Fibroblast of skin of right biceps (primary cell): ENCODE measurements around the gene DNAAF5.
"Not testable (repeated sequence)": the region's sequence is repeated elsewhere in the genome, so short reads cannot be mapped to it uniquely, and the experiment has no call there.

Experiments
- DNase-seq: peaks from one replicate; pipeline ENCODE4 v3.0.0-alpha.2; 2013

Gene DNAAF5

DNA sequence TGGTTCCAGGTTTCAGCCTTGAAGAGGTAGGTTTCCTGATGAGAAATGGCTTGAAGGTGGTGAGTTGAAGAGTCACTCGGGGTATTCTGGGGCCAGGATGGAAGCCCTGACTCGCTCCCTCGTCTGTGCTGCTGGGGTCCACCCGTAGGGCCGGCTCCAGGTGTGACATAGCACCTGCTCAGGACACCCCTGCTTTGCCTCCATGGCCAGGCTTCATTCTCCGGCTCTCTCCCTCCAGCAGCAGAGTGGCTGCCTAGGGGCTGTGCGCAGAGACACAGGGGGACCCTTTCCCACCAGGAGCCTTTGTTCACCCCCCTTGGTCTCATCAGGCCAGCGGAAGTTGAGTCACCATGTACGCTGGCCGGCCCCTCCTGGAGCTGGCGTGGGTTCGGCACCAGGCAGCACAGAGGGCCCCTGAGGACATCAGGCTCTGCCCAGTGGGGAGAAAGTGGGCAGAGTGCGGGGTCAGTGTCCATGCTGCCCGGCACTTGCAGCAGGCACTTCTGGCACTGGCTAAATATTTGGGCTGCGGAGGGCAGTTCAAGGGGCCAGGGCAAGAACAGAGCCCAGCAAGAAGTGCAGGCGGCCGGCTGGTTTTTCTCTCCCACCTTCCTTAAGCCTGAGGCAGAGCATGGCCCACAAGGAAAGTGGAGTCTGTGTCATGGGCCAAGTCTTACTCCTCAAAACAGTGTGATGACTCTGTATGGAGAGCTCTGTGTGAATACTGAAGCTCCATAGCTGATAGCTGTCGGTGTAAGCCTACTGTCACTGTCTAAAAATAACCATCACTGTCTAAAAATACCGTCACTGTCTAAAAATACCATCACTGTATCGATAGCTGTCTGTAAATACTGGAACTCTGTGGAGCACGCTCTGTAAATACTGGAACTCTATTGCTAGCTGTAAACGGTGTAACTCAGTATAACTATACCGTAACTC lies 4.3 kb downstream of the DNAAF5 start:
- no peak for DNase-seq

DNA sequence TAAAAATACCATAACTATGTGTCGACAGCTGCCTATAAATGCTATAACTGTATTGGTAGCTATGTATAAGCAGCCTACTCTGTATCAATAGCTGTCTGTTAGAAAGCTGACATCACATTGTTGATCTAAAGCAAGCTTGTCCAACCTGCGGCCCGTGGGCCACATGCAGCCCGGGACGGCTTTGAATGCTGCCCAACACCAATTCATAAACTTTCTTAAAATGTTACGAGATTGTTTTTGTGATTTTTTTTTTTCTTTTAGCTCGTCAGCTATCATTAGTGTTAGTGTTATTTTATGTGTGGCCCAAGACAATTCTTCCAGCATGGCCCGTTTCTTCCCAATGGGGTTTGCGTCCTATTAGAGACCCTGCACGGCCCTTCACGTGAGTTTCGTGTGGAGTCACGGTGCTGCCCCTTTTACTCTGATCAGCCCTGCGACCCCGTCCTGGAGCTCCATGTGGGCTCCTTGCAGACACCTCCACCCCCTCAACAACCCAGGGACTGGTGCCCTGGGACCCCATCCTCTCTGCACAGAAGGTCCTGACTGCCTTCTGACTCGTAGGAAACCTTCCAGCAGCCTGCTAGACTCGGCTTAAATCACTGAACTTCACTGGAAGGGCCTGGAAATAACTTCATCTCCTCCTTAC lies 5.1 kb downstream of the DNAAF5 start:
- DNase-seq = no peak

DNA sequence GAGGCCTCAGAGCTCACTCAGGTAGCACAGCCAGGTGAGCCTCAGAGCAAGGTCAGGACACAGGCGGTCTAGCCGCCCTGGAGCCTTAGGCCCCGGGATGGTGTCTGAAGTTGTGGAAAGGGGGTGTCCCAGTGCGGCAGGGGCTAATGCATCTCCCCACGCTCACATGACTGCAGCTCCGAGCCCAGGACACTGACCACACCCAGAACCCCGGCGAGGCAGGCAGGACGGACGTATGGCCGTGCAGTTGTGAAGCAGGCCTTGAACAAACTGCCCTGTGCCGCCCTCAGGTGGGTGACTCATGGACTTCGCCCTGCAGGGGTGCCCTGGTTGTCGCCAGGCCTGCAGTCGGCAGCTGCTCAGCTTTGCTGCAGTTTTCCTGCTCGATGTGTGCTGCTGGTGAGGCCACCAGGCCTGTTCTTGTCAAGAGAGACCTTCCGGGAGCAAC lies 5.6 kb downstream of the DNAAF5 start:
- no peak for DNase-seq

- DNase-seq = no peak
These were observed 6.1 kb downstream of the DNAAF5 start for GRCh38 chr7:732556-732955.

DNA sequence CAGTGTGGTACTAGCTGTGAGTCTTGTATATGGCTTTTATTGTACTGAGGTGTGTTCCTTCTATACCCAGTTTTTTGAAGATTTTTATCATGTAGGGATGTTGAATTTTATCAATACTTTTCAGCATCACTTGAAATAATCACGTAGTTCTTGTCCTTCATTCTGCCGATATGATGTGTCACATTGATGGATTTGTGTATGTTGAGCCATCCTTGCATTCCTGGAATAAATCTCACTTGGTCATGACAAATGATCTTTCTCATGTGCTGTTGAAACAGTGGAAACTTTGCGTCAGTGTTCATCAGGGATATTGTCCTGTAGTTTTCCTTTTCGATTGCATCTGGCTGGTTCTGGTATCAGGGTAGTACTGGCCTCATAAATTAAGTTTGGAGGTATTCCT lies 7.7 kb downstream of the DNAAF5 start:
- DNase-seq = no peak

DNA sequence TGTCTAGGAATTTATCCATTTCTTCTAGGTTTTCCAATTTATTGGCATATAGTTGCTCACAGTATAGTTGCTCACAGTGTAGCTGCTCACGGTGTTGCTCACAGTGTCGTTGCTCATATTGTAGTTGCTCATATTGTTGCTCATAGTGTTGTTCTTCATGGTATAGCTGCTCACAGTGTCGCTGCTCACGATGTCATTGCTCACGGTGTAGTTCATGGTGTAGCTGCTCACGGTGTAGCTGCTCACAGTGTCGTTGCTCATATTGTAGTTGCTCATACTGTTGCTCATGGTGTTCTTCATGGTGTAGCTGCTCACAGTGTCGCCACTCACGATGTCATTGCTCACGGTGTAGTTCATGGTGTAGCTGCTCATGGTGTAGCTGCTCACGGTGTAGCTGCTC lies 8.3 kb downstream of the DNAAF5 start:
- DNase-seq = no peak

GRCh38 chr7:738241-738640 lies 11.7 kb downstream of the DNAAF5 start:
- DNase-seq = no peak

DNA sequence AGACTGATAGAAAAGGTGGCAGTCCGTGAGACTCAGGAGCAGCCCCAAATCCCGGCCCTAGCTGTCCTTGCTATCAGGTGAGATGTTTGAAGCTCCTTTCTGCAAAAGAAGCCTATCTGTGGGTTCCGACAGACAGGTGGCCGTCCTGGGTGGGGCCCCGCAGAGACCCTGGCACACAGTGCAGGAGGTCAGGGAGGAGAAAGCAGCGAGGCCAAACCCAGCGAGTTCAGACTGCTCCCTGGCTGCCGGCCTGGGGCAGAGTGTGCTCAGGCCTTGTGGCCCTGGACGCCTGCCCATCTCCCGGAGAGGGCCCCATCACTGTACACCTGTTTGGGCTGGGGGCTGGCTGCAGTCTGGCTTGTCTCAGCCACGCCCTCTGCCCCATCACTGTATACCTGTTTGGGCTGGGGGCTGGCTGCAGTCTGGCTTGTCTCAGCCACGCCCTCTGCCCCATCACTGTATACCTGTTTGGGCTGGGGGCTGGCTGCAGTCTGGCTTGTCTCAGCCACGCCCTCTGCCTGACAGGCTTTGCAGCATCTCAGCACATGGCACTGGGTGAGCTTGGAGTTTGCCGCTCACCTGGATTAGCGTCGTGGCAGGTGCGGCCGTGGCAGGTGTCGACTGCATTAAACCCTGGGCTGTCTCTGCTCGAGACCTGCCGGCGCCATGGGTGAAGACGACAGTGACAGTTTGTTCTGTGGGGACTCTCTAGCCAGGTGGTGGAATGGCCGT lies 12.4 kb downstream of the DNAAF5 start:
- DNase-seq = no peak

DNA sequence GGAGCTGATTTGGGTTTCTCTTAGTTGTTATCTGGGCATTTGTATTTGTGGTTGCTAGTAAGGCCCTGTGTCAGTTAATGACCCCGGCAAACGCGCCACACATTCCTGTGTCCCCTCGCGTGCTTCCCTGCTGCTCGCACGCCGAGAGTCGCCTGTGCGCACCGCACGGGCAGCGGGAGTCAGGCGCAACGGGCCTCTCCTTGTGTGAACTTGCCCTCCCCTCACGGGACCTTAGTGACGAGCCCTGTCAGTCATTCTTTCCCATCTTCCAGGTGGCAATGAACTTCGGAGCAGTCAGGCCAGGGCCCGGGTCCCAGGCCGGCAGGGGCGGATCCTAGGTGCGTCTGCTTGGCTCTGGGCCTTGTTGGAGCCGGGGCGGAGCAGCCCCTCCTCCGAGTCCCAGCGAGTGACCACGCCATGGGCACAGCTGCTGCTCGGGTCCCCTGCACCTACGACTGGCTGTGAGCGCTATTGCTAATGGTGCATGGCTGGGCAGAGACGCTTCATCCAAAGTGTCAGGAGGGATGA lies 13.0 kb downstream of the DNAAF5 start:
- DNase-seq = no peak

DNA sequence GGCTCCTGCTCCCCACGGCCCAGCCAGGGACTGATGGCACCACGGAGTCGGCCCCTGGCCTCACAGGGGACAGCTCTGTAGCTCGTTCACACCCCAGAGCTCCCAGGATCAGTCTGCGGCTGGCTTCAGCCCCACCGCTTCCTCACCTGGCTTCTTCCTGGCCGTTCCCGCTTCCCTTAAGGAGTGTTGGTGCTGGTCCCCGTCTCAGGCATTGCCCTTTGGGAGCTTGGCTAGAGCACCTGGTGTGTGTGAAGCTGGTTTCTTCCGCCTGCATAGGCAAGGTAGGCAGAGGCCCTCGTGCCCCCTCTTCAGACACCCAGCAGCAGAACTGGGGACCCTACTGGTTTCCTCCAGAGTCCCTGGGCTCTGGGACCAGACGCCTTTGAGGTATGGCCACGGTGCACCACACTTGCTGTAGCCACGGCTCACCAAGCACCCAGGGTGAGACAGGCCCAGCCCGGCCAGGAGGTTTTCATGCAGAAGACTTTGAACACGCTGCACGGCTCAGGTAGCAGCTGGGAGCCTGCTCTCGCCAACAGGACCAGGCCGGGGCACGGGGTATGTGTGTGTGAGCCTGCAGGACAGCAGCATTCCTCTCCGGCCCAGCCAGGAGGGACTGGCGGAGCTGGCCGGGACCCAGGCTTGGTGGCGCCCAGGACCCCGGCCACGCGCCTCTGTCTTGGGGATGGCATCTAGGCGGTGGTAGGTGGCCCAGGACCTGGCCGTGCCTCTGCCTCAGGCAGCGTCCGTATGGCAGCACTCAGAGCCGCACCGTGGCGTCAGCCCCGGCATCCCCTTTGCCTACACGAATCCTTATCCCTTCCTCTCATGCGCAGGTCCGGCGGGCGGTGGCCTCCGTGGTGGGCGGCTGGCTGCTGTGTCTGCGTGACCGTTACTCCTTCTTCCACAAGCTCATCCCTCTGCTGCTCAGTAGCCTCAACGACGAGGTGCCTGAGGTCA lies 13.8 kb downstream of the DNAAF5 start:
- DNase-seq = no peak

DNA sequence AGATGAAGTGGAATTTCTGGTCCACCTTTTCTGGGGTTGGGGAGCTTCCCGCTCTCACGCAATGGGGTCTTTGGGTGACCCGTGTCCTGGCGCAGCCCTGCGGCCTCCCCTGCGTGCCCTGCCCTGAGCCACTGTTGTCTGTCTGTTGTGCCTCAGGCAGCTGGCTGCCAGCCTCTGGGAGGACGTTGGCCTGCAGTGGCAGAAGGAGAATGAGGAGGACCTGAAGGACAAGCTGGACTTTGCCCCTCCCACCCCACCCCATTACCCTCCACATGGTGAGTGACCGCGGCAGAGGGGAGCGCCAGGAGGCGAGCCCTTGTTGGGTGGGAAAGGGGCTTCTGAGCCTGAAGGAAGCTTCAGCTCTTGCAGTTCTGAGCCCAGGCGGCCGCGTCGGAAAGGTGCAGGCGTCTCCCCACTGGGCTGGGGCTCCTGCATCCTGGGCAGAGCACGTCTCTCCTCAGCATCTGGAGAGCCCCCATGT lies 14.7 kb downstream of the DNAAF5 start:
- no peak for DNase-seq

DNA sequence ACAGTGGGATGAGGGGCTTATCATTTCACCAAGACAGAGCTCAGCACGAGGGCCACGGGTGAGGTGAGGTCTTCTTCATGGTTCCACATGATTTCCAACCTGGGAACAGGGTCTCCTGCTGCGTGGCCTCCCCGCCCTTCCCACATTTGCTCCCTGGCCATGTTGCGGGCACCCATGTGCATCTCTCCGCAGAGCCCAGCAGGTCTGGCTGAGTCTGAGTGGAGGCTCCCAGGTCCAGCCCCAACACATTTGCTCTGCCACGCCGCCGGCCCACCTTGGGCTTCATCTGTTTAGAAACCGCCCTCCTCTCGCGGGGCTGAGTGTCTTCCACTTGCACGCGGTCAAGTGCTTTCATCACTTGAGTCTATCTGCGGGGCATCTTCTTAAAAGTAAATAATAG lies 15.4 kb downstream of the DNAAF5 start:
- DNase-seq = no peak

DNA sequence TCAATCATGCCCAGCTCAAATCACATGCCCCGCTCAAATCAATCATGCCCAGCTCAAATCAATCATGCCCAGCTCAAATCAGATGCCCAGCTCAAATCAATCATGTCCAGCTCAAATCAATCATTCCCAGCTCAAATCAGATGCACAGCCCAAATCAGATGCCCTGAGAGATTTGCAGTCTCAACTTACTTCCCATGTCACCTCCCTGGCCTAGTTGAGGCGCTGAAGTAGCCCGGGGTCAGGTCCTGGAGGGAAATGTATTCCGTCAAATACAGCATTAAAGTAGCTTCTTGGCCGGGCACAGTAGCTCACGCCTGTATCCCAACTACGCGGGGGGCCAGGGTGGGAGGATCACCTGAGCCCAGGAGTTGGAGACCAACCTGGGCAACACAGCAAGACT lies 16.3 kb downstream of the DNAAF5 start:
- no peak for DNase-seq

DNA sequence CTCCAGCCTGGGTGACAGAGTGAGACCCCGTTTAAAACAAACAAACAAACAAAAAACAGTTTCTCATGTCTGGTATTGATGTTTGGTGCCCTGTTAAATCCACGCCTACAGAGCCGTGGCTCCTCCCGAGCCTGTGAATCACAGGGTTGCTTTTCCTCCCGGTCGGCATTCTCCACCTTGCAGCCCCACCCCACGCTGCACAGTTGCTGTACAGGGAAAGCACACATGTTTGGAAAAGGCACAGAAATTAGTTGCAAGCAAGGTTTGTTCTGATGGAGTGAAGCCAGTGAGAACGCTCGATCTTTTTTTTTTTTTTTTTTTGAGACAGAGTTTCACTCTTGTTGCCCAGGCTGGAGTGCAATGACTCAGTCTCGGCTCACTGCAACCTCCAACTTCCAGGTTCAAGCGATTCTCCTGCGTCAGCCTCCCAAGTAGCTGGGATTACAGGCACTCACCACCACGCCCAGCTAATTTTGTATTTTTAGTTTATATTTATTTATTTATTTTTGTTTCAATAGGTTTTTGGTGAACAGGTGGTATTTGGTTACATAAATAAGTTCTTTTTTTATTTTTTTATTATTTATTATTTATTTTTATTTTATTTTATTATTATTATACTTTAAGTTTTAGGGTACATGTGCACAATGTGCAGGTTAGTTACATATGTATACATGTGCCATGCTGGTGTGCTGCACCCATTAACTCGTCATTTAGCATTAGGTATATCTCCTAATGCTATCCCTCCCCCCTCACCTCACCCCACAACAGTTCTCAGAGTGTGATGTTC lies 17.0 kb downstream of the DNAAF5 start:
- DNase-seq = not testable (repeated sequence)

GRCh38 chr7:744128-744520 lies 17.6 kb downstream of the DNAAF5 start:
- not testable (repeated sequence) for DNase-seq

GRCh38 chr7:744854-745430 lies 18.4 kb downstream of the DNAAF5 start:
- no peak for DNase-seq

DNA sequence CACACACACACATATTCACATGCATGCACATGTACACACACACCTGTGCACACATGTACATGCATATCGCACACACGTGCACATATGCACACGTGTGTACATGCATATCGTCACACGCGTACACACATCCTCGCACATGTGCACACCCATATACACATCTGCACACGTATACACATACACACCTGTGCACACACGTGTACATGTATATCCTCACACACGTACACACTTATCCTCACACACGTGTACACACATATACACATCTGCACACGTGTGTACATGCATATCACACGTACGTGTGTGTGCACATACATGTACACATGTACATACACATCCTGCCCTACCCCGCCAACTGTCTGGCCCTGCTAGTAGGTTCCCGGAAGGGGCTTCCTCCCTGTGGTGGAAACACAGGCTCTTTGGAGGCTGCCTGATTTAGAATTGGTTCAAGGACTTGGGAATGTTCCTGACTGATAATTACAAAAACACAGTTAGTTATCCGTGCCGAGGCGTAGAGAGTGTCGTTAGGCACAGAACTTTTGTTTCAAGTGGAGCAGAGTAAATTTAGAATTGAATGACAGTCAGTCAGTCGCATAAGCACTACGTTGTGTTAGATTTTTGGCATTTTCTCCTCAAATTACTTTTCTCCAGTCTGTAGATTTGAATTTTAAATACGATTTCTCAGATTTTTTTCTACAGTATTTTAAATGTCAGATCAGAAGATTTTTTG lies 19.1 kb downstream of the DNAAF5 start:
- no peak for DNase-seq

GRCh38 chr7:746155-747061 lies 19.9 kb downstream of the DNAAF5 start:
- DNase-seq = no peak

DNA sequence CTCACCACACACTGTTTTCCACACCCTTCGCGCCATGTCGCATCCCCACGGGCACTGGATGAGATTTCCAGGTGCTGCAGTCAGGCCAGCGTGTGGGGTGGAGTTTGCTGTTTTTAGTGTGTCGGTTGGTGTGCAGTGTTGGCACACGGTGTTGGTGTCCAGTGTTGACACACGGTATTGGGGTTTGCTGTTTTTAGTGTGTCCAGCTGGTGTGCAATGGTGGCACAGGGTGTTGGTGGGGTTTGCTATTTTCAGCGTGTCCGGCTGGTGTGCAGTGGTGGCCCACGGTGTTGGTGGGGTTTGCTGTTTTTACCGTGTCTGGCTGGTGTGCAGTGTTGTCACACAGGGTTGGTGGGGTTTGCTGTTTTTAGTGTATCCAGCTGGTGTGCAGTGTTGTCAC lies 20.7 kb downstream of the DNAAF5 start:
- DNase-seq = no peak
